Measurements from ENCODE around the gene CARMIL1.
"Not testable (repeated sequence)": the region's sequence is repeated elsewhere in the genome, so short reads cannot be mapped to it uniquely, and the experiment has no call there.

Gene CARMIL1

DNA sequence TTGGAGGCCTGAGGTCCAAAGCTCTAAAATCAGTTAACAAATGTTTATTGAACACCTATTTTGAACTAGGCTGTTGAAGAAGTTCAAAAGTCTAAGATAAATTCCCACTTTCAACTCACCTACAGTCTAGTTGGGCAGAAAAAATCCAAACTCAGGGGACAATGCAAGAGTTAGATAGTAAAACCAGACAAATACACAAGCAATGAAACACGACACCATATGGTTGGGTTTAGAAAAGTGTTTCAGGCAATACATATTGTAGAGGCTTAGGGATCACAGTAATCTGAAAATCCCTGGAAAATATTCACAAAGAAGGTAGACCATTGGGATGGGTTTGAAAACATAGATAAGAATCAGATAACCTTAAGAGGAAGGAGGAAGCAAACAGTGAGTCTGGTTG, 1.3 kb upstream of the CARMIL1 start:
- DNase-seq (ENCODE audit: low read depth), result no peak

DNA sequence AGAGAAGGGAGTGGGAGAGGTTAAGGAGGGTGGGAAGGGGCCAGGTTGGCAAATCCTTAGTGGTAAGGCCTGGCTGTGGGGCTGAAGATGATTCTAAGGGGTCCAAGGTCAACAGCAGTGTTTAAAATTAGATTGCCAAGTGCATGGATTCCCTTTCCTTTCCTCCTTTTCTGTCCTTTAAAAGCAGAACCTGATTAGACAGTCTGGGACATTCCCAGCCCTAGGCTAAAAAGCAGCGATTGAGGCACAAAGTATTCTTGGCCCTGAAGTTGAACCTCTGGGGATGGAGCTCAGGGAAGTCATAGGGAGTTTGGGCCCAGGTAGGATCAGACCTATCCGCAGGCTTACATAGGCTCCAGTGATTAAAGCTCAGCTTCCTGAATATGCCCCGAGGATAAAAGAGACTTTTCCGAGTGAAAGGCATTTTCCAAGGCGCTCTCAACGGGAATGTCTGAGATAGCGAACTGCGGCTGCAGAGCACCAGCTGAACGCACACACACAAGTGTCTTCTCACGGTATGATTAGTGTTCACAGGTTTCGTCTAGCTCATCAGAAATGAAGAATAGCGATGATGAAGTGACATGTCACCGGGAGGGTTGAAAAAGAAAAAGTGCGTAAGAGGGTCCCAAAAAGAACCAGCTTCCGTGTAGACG, 787 bp upstream of the CARMIL1 start:
- no peak for DNase-seq (ENCODE audit: low read depth)

DNA sequence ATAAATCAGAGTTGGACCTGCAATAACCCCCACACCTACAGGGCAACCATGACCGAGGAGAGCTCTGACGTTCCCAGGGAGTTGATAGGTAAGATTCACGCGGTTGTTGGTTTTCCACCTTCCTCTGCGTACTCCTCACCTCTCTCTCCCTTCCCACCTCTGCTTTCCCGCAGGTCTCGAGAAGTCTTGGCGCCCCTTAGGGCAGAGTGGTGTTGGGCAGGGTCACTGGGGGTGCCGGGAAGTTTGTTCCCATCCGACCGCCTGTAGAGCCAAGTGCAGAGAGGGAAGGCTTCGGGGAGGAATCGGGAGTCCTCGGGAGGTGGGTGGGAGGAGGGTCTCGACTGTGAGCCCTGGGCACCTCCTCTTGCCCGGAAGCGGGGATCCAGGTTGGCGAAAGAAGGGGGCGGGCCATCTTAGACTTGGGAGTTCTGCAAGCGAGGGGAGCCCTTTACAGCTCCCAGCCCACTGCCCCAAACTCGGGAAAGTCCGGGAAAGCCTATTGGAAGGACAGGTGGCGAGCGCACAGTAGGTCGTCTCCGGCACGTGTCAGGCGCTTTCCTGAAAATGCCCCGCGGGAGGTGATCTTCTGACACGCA, 672 bp downstream of the CARMIL1 start:
- DNase-seq (ENCODE audit: low read depth), result no peak

DNA sequence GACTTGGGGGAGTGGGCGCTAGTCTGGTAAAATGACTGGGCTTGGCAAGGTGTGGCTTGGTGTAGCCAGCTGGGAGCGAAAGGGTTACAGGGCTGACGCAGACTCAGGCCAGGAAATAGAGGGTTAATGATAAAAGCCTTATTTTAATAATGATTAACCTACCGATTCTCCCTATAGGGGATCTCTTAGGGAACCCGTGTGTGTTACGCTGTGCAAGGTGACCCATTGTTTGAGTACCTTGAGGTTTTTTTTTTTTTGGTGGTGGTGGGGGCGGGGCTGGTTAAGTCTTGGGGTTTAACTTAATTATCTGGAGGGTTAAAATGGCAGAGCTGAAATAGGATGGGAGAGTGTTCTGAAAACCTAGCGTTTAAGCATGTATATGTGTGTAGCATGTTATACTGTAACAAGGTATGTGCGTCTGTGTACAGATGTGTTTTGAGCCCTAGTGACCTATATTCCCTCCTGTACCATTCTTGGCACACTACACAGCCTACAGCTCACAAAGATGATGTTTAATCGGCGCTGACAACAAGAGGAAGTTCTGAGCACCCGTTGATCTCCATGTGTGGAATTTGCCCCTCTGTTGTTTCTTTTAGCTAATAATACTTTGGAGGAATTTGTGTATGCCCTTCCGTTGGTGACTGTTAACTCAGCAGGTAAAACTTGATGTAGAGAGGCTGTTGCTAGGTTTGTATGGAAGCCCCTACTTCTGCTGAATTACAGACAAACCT, 1.3 kb downstream of the CARMIL1 start:
- no peak for DNase-seq (ENCODE audit: low read depth)

DNA sequence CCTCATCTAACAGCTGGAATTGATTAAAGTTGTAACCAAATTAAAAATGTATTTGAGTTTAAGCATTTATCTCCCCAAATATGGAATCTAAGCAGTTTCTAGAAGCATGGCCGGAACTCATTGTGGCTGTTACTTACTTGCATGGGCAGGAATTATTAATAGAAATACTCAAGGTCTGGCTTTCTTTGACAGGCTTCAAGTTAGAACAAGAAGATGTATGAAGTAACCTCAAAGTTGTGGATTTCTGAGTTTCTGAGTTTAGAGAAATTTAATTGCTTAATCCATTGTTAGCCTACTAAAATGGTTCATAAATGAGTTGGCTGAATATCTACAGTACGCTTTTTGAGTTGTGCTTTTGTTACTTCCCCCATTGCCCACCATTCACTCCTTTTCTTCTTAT, 7.7 kb downstream of the CARMIL1 start:
- DNase-seq (ENCODE audit: low read depth), result no peak

DNA sequence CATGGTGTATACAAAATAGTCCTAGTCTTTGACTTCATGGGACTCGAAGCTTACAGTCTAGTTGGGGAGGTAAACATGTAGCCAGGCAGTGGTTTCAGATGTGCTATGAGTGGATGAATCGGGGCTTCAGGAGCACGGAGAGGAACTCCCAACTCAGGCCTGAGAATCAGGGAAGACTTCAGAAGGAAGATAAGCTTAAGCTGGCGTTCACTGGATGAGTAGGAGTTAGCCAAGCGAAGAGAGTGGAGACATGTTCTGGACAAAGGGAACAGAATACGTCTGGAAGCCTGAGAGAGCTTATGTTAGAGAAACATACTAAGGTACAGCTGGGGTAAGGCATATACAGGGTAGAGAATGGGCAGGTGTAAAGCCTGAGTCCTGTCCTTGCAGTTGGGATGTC, 8.8 kb downstream of the CARMIL1 start:
- DNase-seq (ENCODE audit: low read depth), result no peak

DNA sequence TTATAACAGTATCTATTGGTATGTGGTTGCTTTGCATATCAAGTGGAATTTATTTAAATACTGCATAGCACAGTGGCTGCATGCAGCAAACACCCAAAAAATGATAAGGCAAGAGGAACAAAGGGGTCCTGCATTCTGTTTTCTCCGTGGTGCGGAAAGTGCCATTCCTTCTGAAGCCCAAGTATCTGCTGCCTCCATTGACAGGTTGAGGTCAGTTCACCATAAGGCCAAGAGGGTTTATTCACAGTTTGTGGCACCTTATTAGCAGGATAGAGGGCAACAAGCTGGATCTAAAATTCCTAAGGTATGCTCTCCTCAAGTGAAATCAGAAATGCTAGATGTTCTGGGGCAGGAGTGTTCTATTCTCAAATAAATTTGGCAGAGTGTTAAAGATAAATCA, 9.3 kb downstream of the CARMIL1 start:
- no peak for DNase-seq (ENCODE audit: low read depth)

DNA sequence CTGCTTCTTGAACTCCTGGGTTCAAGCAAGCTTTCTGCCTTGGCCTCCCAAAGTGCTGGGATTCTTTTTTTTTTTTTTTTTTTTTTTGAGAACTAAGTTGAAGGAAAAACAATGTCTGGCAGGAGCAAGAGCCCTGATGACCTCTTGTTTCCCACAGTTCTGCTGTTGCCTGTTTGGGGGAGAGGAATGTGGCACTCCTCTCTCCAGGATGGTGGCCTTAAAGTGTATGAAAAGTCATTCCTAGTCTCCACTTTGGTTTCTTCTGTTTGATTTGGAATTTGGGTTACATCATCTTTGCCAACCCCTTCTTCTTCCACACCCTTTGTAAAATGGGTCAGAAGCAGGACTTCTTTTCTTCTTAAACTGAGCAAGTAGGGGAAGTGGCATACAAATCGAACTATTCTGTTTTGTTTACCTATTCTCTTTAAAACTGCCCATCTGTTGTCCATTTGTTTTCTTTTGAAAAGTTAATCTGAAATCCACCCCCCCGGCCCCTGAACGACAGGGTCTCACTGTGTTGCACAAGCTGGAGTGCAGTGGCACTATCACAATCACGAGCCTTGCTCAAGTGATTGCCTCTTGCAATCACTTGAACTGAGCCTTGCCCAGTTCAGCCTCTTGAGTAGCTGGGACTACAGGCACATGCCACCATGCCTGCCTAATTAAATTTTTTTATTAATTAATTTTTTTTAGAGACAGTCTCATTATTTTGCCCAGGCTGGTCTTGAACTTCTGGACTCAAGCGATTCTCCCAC, 11.3 kb downstream of the CARMIL1 start:
- DNase-seq (ENCODE audit: low read depth), result no peak

DNA sequence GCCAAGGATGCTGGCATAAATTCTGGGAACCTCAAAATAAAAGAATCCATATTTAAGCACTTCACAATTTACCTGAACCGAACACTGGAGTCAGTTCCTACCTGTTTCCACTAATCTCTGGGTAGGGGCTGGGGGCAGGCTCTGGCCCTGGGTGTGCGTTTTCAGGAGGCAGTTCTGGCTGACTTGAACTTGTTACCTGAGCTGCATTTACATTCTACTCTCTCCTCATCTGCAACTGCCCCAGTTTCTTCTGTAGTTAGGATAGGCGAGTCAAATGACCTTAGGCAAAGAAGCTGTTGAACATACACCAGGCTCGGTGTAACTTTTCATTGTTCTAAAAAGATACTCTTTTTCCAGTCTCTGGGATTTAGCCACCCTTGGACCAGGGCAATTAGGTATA, 13.2 kb downstream of the CARMIL1 start:
- no peak for DNase-seq (ENCODE audit: low read depth)

DNA sequence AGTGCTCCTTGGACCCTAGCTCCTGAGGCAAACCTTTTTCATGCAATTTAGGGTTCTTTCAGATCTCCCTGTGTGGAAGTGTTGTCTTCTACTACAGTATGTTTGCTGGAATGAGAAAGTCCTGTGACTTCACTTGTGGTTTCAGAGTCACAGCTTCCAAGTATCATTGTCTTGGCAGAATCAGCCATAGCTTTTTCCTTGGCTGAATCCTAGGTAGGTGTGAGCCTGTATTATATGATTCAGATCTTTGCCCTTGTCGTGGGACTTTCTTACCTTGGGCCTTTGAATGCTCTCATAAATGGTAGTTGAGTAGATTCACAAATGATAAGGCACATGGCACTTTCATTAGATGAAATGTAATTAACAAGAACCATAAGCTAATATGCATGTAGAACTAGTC, 16.5 kb downstream of the CARMIL1 start:
- DNase-seq (ENCODE audit: low read depth), result no peak

DNA sequence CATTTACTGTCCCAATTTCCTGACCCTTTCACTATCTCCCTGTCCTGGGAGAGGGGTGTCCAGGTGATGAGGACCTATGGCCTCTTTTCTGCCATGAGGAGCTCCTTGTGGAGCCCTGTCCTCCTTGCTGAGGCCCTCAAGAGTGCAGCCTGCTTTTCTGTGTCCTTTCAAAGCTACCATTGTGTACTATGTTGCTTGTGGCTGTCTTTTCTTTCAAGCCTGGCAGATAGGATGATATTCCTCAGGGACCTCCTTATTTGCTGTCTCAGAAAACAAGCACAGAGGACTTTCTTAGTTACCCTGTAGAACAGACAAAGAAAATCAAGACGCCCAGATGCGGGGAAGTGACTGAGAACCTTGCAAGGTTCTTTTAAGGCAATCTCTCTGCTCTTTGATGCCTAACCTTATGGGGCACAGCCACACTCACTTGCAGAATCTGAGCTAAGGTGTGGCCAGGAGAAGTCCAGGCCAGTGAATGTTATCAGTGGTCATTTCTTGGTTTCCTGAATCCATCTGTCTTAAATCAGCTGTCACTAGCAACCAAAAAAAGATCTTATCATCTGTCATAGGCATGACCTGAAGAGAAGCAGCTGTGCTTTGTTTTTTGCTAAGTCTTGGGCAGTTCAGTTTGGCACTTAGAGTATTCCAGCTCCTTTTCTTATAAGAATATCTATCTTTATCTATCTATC, 17.2 kb downstream of the CARMIL1 start:
- no peak for DNase-seq (ENCODE audit: low read depth)

DNA sequence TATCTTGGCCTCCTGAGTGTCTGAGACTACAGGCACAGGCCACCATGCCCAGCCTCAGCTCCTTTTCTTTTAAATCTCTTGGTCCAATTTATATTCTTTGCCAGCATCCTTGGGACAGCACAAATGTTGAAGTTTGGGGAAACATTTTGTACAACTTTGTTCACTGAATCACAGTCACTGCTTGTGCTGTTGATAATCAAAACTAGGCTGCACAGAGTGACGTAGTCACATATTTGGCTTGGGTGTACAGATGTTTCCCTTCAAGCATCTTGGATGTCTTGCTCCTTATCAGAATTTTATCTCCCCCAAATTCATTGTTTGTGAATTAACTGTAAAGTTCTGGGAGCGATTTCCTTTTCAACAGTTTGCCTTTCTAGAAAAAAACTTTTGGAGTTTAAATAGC, 17.9 kb downstream of the CARMIL1 start:
- DNase-seq (ENCODE audit: low read depth), result no peak

DNA sequence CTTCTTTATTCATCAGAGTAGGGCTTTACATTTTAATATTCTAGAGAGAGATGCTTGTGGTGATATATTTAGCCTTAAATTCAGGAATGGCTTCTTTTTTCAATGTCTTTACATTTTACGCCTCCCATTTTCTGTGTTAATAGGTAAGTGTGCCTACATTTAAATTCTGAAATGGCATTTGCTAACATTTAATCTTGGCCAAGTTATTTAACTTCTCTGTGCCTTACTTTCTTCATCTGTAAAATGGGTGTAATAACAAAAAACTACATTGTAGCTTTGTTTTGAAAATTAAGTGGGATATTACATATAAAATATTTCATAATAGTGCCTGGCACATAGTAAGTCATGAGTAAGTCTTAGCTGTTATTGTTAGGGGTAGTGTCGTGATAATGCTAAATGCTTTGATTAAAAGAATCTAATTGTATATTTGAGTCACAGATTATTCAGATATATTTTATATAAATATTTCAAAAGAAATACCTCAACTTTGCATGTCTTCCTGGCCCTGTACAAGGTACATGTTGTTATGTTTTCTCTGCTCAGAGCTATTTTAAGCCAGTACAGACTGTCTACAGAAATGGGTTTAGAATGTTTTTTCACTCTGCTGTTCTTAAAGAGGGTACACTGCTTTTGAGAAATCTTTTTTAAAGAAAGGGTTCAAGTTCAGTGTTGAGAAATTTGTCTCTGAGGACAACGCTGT, 18.8 kb downstream of the CARMIL1 start:
- DNase-seq (ENCODE audit: low read depth), result no peak

DNA sequence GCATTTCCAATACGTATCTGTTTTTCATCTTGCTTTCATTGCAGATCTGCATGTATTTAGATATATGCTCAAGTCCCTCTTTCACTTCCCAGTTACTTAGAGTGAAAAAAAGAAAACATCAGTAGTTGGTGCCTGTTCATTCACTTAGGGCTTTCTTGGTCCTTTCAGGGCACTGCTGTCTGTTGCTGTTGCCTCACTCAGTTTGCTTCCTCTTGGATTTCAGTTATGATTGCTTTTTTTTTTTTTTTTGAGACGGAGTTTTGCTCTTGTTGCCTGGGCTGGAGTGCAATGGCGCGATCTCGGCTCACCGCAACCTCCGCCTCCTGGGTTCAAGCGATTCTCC, 19.3 kb downstream of the CARMIL1 start:
- not testable (repeated sequence) for DNase-seq (ENCODE audit: low read depth)

DNA sequence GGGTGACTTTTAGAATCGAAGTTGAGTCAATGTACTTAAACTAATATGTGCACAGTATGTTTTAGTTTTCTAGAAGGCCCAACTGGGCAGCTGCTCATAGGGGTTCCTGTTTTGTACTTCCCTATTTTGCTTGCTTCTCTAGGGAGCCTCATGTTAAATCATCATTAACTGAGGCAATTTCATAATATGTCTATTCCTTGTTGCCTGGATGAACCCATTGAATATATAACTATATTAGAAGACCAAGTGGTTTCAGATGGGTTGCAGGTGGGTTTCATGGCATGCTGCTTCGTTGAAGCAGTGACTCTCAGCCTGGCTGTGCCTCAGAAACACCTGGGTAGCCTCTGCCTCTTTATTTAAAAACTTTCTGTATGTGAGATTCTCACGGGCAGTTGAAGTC, 22.2 kb downstream of the CARMIL1 start:
- DNase-seq (ENCODE audit: low read depth), result no peak

DNA sequence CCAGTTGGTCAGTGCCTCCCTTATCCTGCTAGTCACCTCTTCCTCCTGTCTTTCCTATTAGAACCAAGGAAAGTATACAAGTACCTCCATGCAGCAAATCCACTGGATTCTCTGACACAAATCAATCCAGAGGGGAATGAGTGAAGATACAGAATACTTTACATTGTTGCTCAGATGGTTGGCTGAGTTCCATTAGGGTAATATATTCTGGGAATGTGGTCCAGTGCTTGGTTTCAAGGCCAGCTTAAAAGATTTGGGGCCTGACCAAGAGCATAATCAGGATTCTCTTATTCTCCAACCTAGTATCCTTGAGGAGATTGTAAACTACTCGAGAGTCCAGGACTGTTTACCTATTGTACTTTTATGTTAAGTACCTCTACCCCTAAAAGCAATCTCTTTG, 23.0 kb downstream of the CARMIL1 start:
- DNase-seq (ENCODE audit: low read depth), result no peak

DNA sequence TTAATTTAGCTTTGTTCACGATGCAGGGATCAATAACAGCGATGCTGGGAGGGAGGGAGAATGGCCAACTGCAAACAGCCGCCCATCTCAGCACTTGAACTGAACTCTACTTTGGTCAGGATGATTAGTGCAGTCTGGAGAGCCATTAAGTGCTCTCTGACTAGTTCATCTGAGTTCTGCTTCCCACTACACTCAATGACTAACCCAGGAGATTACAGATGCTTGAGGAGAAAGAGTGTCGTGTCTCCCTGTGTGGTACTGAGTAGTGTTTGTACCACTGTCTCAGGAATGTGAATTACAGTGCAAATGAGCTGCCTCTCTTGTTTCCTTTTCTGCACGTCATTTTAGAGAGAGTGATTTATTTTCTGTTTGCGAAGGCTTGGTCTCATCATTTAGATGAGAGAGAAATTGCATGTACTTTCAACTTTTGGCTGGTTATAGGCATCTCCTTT, 23.5 kb downstream of the CARMIL1 start:
- DNase-seq (ENCODE audit: low read depth), result no peak

DNA sequence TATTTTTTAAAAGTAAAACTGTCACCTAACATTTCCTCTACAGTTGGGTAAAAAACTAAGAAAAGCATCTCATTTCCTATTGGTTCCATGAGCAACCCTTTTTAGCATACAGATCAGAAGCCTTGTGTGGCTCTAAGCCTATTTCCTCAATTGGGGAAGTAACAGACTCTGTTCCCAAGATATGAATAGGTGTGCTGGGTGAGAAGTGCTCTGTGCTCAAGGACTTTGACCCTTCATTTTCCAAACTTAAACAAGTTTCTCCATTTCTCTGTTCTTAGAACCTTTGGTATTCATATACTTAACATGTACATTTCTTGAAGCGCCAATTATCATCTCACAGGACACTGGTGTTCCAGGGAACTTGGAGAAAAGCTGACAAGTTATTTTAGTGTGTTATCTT, 24.1 kb downstream of the CARMIL1 start:
- DNase-seq (ENCODE audit: low read depth), result no peak

DNA sequence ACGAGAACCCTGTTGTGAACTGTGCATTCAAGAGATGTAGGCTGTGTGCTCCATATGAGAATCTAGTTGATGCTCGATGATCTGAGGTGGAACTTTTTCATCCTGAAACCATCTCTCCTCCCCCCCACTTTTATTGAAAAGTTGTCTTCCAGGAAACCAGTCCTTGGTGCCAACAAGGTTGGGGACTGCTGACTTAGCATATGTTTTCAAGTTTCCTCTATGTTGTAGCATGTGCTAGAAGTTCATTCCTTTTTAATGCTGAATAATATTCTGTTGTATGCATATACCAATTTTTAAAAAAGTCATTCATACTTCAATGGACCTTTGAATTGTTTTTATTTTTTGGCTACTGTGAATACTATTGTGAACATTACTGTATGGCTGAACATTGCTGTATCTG, 27.2 kb downstream of the CARMIL1 start:
- no peak for DNase-seq (ENCODE audit: low read depth)

DNA sequence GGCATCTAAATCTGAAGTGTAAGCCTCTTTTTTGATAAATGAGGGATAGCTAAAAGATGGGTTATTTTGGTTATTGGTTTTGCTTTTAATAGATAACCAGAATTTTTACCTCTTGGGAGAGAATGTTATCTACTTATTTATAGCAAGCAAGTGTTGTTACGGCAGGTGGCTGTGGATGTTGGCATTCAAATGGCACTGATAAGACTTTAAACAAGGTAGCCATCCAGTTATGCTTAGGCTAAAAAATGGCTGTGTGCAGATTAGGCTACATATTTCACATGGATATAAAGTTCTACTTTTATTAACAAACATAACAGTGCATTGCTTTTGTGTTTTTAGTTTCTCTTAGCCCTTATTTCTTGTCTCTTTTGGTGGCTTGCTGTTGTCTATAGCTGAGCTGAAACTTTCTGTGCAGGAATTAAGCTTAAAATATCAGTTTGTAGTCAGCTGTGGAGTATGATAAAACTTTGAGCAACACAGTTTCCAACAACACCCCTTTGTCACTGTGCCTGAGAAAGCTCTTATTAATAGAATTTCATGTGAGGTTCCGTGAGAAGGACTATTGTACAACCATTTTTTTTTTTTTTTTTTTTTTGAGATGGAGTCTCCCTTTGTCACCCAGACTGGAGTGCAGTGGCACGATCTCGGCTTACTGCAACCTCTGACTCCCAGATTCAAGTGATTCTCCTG, 28.8 kb downstream of the CARMIL1 start:
- DNase-seq (ENCODE audit: low read depth), result no peak

DNA sequence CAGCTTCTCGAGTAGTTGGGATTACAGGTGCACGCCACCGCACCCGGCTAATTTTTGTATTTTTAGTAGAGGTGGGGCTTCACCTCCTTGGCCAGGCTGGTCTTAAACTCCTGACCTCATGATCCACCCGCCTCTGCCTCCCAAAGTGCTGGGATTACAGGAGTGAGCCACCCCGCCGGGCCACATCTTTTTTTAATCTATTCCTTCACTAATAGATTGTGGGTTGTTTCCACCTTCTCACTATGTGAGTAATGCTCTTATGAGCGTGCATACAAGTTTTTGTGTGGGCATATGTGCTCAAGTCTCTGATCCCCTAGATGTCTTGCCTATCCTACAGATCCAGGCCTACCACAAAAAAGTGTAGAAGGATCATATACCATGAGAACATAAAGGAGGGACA, 30.7 kb downstream of the CARMIL1 start:
- DNase-seq (ENCODE audit: low read depth), result no peak

Data from stimulated activated CD8-positive, alpha-beta memory T cell treated with anti-CD3 and anti-CD28 coated beads, Interleukin-7, amount 100 ng/mL, for 24 hours (primary cell).